Stimulated activated CD4-positive, alpha-beta T cell treated with anti-CD3 and anti-CD28 coated beads, Interleukin-1b, Interleukin-23, amount 100 ng/mL, for 24 hours (primary cell): ENCODE data around the gene SH3BP4.

Source experiments
- DNase-seq, 4 experiments: peaks; one replicate each; pipeline ENCODE4 v3.0.0-alpha.2; 2020; ENCODE audit warnings: low read depth in 4 of 4, low spot score in 1 of 4

SH3BP4 gene

DNA sequence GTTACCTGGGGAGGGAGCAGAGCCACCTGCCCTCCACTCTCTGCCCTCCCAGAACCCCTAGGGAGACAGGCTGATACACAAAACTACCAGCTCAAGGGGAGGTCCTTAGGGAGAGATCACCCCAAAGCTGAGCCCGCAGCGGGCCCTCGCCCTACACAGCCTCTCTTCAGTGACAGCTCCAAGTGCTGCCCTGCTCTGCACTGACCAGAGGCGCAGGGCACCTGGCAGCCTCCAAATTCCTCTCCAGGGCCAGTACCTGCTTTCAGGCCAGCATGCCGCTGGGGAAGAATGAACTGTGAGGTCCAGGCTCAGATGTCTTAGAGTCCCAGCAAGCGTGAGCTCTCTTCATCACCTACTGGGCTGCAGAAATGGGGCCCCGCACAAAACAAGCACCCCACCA lies 11.3 kb upstream of the SH3BP4 start:
- DNase-seq = no peak

DNA sequence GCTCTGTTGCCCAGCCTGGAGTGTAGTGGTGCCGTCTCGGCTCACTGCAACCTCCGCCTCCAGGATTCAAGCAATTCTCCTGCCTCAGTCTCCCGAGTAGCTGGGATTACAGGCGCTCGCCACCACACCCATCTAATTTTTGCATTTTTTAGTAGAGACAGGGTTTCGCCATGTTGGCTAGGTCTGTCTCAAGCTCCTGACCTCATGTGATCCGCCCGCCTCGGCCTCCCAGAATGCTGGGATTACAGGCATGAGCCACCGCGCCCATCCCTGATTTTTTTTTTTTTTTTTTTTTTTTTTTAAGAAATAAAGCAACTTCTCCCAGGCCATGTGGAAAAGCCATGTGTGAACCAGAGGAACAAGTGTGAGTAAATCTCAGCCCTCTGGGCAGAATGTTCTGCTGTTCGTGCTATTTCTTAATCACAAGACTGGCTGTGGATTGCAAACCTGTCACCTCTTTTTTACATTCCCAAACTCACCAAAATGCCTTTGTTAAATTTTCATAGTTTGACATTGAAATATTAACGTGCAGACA lies 6.4 kb upstream of the SH3BP4 start:
- no peak for DNase-seq

DNA sequence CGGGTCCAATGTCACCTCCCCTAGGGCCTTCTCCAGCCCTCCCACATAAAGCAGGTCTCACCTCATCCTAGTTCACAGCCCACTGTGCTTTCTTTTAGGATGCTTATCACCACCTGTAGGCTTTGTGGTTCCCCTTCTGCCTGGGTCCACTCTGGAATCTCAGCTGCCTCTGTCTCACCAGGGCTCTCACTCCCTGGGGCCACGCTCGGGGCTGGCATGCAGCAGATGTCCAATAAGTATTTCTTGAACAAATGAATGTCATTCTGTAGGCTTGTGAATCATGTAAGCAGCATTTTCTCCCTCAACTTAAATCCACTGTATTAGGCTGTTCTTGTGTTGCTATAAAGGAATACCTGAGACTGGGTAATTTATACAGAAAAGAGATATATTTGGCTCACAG lies 4.3 kb upstream of the SH3BP4 start:
- DNase-seq = no peak

DNA sequence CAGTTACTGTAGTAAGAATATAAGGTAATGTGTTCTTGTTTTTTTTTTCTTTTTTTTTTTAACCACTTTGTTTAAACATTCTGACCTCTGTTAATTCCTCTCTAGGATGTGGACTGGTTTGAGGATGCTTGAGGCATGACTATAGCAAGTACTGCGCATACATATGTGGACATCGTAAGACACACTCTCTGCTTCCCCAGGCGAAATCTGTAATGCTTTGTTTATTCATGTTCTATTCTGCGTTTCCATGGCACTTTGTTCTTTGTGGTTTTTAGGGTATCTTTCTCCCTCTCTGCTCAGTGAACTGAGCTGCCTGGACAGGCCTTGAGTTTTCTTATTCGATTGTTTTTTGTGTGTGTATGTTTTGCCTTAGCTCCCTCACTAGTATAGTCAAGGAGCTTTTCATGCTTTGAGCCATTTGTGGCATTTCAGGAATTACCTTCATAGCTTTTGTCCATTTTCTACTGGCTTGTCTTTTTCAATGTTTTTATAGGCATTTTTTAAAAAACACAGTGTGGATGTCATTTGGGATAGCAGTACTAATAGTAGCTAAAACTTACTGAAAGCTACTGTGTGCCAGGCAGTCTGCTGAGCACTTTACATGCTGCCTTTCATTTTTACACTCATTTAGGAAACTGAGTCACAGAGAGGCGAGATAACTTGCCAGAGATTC lies 1.9 kb upstream of the SH3BP4 start:
- DNase-seq = no peak

DNA sequence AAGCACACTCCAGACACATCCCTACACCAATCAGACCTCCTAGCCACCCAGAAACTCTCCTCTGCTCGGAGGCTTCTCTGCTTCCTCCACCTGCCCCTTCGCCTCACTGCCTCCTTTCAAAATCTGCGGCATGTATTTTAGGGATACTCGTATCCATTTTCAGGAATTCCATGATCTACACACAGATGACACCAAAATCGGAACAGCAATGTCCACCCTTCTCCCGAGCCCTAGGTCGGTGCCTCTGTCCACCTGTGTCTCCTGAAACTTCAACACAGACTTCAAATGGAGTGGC lies 1.4 kb upstream of the SH3BP4 start:
- DNase-seq = no peak

DNA sequence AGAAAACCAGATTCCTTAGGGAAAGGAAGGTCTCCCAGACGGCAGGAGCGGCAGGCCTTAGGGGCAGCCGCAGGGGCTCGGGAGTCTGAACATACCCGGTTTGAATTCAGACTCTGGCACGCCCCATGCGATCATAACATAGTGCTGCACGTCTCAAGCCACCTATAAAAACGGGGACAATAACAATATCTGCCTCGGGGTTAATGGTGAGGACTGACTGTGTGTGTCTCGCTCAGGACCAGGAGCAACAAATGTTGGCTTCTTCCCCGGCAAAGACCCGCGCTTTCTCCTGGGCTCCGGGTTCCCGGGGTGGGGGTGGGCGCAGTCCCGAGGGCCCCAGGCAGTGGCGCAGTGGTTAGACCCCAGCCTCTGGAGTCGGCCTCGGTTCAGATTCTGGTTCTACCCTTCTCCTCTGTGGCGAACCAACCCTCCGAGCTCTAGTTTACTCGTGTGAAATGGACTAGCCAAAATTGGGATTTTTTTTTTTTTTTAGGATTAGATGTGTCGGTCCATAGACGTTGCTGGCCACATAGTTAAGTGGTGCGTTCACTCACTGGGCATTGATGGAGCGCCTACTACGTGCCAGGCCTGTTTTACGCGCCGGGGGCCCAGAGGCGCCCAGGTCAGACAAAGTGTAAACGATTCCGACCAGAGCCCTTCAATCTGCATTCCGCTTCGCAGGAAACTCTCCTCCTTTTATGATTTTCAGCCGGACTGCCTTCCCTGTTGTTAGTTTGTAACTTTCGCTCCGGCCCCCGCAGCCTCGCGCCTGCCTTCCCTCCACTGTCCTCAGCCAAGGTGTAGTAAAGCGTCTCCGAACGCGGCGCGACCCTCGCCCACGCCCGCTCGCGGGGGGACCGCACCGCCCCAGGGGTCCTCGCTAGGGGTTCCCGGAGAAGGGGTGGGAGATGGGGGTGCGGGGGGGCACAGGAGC lies 820 bp upstream of the SH3BP4 start:
- no peak for DNase-seq

DNA sequence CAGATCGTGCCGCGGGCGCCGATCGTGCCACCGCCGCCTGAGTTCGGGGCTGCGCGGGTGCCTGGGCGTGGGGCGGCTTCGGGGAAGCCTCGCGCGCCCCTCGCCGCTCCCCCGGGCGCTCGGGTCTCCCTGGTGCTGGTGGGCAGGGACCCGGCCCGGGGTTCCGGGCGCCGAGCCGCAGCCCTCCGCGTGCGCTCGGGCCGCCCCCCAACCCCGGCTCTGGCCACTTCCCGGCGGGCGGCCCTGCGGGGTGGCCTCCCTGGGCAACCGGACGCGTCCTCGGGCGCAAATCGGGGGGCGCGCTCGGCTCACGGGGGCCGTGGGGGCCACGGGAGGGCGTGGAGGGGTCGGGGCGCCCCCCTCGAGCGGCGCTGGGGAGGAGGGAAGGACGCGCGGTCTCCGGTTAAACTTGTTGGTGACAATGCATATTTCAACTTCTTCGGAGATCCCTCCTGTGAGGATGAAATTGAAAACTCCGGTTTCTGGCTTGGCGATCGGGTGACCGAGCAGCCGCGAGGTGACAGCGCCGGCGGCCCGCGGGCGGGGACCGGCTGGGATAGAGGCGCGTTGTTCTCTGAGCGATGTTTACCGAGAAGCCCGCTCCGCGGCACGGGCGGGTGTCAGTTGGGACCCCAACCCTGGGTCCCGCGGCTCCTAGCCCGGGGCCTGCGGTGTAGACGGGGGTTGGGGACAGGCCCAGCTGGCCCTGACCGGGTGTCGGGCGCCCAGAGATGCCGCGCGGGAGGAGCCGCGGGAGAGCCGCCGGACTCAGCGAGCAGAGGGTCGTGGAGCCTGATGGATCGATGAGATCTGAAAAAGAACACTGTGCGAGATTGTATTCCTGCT lies 676 bp downstream of the SH3BP4 start:
- DNase-seq = no peak

- no peak for DNase-seq
Observed at GRCh38 chr2:234953116-234954031, 1.6 kb downstream of the SH3BP4 start.

DNA sequence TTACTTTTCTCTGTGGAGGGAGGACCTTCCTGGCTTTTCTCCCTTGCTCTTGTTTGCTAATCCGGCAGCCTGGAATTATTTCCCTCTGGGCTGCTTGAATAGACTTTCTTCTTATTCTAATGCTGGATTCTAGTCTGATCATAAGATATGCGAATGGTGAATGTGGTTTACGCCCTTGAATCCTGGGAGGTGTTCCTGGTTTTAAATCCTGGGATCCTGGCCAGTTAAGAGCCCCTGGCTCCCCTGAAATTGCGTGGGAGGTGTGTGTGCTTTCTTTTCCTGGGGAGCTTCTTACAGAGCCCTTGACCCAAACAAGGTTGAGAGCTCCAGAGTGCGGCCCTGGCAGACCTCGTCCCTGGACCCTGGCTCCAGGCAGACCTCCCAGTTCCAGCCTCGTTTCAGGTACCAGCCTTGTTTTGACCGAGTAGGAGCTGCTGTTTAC lies 2.8 kb downstream of the SH3BP4 start:
- DNase-seq = no peak

GRCh38 chr2:234955091-234955591 lies 3.3 kb downstream of the SH3BP4 start:
- no peak for DNase-seq

- DNase-seq = no peak
Observed at GRCh38 chr2:234955971-234956509, 4.2 kb downstream of the SH3BP4 start.

GRCh38 chr2:234957834-234958135 lies 6.0 kb downstream of the SH3BP4 start:
- no peak for DNase-seq

DNA sequence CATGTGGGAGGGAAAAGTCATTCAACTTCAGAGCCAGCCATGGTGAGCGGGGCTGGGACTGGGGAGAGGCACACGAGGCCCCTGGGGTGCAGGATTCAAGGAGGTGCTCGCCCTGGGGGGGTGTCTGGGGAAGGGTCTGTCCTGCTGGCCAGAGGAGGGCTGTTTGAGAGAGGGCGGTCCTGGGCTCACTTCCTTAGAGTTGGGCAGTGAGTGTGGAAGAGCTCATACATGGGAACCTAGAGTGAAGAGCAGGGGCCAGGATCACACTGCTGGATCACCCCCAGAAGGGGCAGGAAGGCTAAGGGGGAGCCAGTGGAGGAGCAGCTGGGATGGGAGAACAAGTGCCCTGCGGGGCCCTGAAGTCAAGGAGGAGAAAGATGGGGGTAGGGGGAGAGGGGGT lies 6.5 kb downstream of the SH3BP4 start:
- DNase-seq = no peak

GRCh38 chr2:234958746-234959395 lies 7.1 kb downstream of the SH3BP4 start:
- no peak for DNase-seq

- no peak for DNase-seq
Observed at GRCh38 chr2:234960175-234961088, 8.6 kb downstream of the SH3BP4 start.

DNA sequence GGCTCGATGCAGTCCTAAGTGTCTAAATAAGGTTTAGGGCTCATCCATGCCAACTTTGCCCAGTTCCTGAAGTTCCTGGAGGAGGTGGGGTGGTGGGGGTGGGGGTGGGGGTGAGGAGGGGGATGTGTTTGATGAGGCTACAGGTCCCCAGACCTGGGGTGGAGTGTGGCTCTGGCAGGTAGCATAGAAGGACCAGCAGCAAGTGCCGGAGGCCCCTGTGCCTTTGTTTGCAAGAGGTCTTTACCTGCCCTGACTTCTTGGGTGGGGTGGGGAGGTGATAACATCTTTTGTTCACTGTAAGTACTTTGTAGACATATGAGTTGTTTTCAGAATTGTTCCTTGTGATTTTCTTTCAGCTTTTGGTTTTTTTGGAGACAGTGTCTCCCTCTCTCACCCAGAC lies 10.0 kb downstream of the SH3BP4 start:
- DNase-seq = no peak

DNA sequence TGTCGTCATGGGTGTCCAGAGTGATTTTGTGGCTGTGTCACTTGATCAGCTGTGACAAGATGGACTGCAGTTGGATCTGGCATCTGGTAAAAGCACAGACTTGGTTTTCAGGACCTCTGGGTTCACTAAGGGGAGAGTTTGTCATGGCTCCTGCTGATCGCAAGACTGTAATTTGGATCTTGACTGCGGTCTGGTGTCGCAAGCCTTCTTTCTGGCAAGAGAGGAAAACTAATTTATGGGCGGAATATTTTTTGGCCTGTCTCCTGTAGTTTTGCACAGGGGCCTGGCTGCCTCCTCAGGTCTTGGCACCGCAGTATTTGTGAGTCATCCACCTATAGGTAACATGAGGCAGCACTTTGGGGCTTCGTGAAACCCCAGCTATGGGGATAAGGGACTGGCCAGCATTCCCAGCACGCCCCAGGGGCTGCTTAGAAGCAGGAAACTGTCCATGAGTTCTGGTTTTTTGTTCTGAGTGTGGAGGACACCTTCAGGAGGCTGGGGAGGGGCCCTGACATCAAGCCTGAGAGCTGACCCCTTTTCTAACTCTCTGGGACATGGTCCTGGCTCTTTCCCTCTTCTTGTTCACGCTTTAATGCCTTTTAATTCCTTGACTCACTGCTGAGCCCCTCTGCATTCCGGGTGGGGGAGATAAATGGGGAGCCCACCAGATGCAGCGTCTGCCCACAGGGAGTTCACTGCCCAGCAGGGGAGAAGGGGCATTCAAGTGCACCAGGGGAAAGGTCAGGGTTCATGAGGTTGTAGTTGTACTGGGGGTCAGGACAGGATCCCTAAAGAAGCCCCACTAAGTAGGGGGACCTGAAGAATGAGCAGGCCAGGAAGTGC lies 12.2 kb downstream of the SH3BP4 start:
- no peak for DNase-seq
